IPS-15b (cell line): ENCODE data around the gene ZNF467.
A peak's percentile ranks its signal among the peaks of the same experiment; 100 is the strongest.

ENCODE experiments used
- H3K27me3 ChIP-seq: one replicate; pipeline ENCODE4 v1.6.1; 2013; ENCODE audit warnings: low read length; ENCODE audit not compliant: control insufficient read depth, insufficient read depth
- H3K36me3 ChIP-seq: one replicate; pipeline ENCODE4 v1.6.1; 2013; ENCODE audit warnings: low read length; ENCODE audit not compliant: control insufficient read depth, insufficient read depth
- H3K4me1 ChIP-seq: one replicate; pipeline ENCODE4 v1.6.1; 2013; ENCODE audit warnings: mild to moderate bottlenecking, low read length; ENCODE audit not compliant: control insufficient read depth, insufficient read depth
- H3K4me3 ChIP-seq: one replicate; pipeline ENCODE4 v1.5.1; 2013; ENCODE audit warnings: low read depth, low read length
- H3K9ac ChIP-seq: one replicate; pipeline ENCODE4 v1.6.1; 2013; ENCODE audit warnings: low read depth, mild to moderate bottlenecking, low read length
- H3K9me3 ChIP-seq: one replicate; pipeline ENCODE4 v1.6.1; 2013; ENCODE audit warnings: mild to moderate bottlenecking, low read length; ENCODE audit not compliant: control insufficient read depth, insufficient read depth

Gene ZNF467

GRCh38 chr7:149717481-149717880, 55.9 kb downstream of the ZNF467 start:
- no peaks in the 10 kb centered on the region for H3K9me3 ChIP-seq
- peaks cover 9% of the 10 kb centered on the region for H3K36me3 ChIP-seq
- H3K4me3 ChIP-seq: no peak overlapping the region
- H3K4me1 ChIP-seq: no peaks in the 10 kb centered on the region
- H3K27me3 ChIP-seq: peaks cover 6% of the 10 kb centered on the region
- H3K9ac ChIP-seq: no peak overlapping the region

GRCh38 chr7:149716932-149717307, 56.5 kb downstream of the ZNF467 start:
- Histone ChIP-seq H3K27me3 (peaks cover 6% of the 10 kb centered on the region), H3K9me3 (no peaks in the 10 kb centered on the region), H3K36me3 (peaks cover 9% of the 10 kb centered on the region), H3K9ac (no peak overlapping the region), H3K4me1 (no peaks in the 10 kb centered on the region), H3K4me3 (no peak overlapping the region)

- H3K36me3 ChIP-seq: peaks cover 5% of the 10 kb centered on the region
- peak overlapping the region; percentile 32 for H3K9ac ChIP-seq
- no peaks in the 10 kb centered on the region for H3K4me1 ChIP-seq
- peaks cover 6% of the 10 kb centered on the region for H3K27me3 ChIP-seq
- peak overlapping the region; percentile 90 for H3K4me3 ChIP-seq
- peaks cover 1% of the 10 kb centered on the region for H3K9me3 ChIP-seq
Observed at GRCh38 chr7:149716007-149716931, 57.1 kb downstream of the ZNF467 start.

DNA sequence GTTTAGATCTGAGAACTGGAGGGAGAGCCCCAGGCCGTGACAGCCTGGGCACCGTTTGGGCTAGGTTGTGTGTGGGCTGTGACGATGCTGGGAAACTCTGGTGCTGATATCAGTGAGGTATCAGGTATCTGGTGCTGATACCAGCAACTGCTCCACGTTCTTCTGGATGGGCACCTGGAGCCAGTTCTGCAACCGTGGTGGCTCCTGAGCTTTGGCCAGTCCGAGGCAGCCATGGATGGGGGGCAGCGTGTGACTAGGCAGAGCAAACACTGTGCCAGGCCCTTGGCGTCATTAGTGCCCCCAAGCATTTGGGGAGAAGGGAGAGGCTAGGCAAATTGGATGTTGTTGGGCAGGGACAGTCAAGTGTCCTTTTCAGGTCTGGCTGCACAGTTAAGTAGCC, 57.9 kb downstream of the ZNF467 start:
- Histone ChIP-seq H3K36me3 (no peaks in the 10 kb centered on the region), H3K4me3 (peak overlapping the region; percentile 90), H3K9ac (peak overlapping the region; percentile 32), H3K9me3 (peaks cover 3% of the 10 kb centered on the region), H3K4me1 (no peaks in the 10 kb centered on the region), H3K27me3 (peaks cover 6% of the 10 kb centered on the region)

- peaks cover 6% of the 10 kb centered on the region for H3K27me3 ChIP-seq
- H3K4me1 ChIP-seq: no peaks in the 10 kb centered on the region
- peaks cover 6% of the 10 kb centered on the region for H3K9me3 ChIP-seq
- peak overlapping the region; percentile 32 for H3K9ac ChIP-seq
- H3K4me3 ChIP-seq: peak overlapping the region; percentile 90
- no peaks in the 10 kb centered on the region for H3K36me3 ChIP-seq
Observed at GRCh38 chr7:149714910-149715471, 58.4 kb downstream of the ZNF467 start.
